H7 (cell line): ENCODE results near the gene RANBP17. TPM values are rescaled to one million over a fixed set of nuclear protein-coding genes. Genes with fewer than 3 reads are reported as not detected.

ENCODE experiments used
- DNase-seq: peaks from one replicate; pipeline ENCODE4 v3.0.0; 2012
- H3K27me3 ChIP-seq: 2 replicates; pipeline ENCODE4 v1.6.0; 2011; ENCODE audit warnings: mild to moderate bottlenecking, low read length; ENCODE audit not compliant: control insufficient read depth, insufficient read depth
- H3K36me3 ChIP-seq: replicated peaks from 2 replicates; pipeline ENCODE4 v1.5.1; 2011; ENCODE audit warnings: low read length; ENCODE audit not compliant: control insufficient read depth, insufficient read depth
- H3K4me3 ChIP-seq: 2 replicates; pipeline ENCODE4 v1.5.1; 2011; ENCODE audit warnings: low read depth, mild to moderate bottlenecking, control low read depth, low read length, moderate library complexity; ENCODE audit not compliant: insufficient read depth
- total RNA-seq: library from RNA; depleted of rRNA; stranded (reverse); fragments of >200 nt; shearing (Covaris generic); gene quantifications from 2 replicates; pipeline ENCODE4 v1.2.3, GENCODE V29; 2014

The RANBP17 gene
- total RNA-seq, 1 experiment from 2014 or later: 6.4 TPM

GRCh38 chr5:171261904-171262303, 400.1 kb downstream of the RANBP17 start:
- Histone ChIP-seq H3K27me3 (no peaks in the 10 kb centered on the region), H3K4me3 (no peak overlapping the region), H3K36me3 (no peaks in the 10 kb centered on the region)
- no peak for DNase-seq

- H3K27me3 ChIP-seq: no peaks in the 10 kb centered on the region
- DNase-seq: no peak
- H3K4me3 ChIP-seq: no peak overlapping the region
- H3K36me3 ChIP-seq: no peaks in the 10 kb centered on the region
Observed at GRCh38 chr5:171263181-171263580, 401.4 kb downstream of the RANBP17 start.

- Histone ChIP-seq H3K36me3 (no peaks in the 10 kb centered on the region), H3K4me3 (no peak overlapping the region), H3K27me3 (no peaks in the 10 kb centered on the region)
- no peak for DNase-seq
Observed at GRCh38 chr5:171264843-171265242, 403.0 kb downstream of the RANBP17 start.

GRCh38 chr5:171268700-171269620, 407.1 kb downstream of the RANBP17 start:
- no peak for DNase-seq
- Histone ChIP-seq H3K4me3 (no peak overlapping the region), H3K27me3 (no peaks in the 10 kb centered on the region), H3K36me3 (no peaks in the 10 kb centered on the region)

GRCh38 chr5:171269717-171270116, 407.9 kb downstream of the RANBP17 start:
- no peak for DNase-seq
- Histone ChIP-seq H3K27me3 (no peaks in the 10 kb centered on the region), H3K36me3 (no peaks in the 10 kb centered on the region), H3K4me3 (no peak overlapping the region)

GRCh38 chr5:171270136-171270535, 408.3 kb downstream of the RANBP17 start:
- Histone ChIP-seq H3K36me3 (no peaks in the 10 kb centered on the region), H3K27me3 (no peaks in the 10 kb centered on the region), H3K4me3 (no peak overlapping the region)
- no peak for DNase-seq

GRCh38 chr5:171271798-171272197, 410.0 kb downstream of the RANBP17 start:
- H3K27me3 ChIP-seq: no peaks in the 10 kb centered on the region
- no peaks in the 10 kb centered on the region for H3K36me3 ChIP-seq
- no peak for DNase-seq
- no peak overlapping the region for H3K4me3 ChIP-seq

- H3K4me3 ChIP-seq: no peak overlapping the region
- no peaks in the 10 kb centered on the region for H3K27me3 ChIP-seq
- peak; percentile 56 for DNase-seq
- H3K36me3 ChIP-seq: no peaks in the 10 kb centered on the region
Observed at GRCh38 chr5:171272996-171273970, 411.5 kb downstream of the RANBP17 start.

- DNase-seq: no peak
- Histone ChIP-seq H3K36me3 (no peaks in the 10 kb centered on the region), H3K4me3 (no peak overlapping the region), H3K27me3 (no peaks in the 10 kb centered on the region)
Observed at GRCh38 chr5:171275841-171276544, 414.2 kb downstream of the RANBP17 start.

GRCh38 chr5:171283753-171284152, 421.9 kb downstream of the RANBP17 start:
- Histone ChIP-seq H3K27me3 (no peaks in the 10 kb centered on the region), H3K36me3 (no peaks in the 10 kb centered on the region), H3K4me3 (no peak overlapping the region)
- DNase-seq: no peak

- Histone ChIP-seq H3K36me3 (no peaks in the 10 kb centered on the region), H3K4me3 (no peak overlapping the region), H3K27me3 (no peaks in the 10 kb centered on the region)
- no peak for DNase-seq
Observed at GRCh38 chr5:171285465-171285864, 423.6 kb downstream of the RANBP17 start.

GRCh38 chr5:171288066-171288465, 426.2 kb downstream of the RANBP17 start:
- H3K36me3 ChIP-seq: no peaks in the 10 kb centered on the region
- H3K27me3 ChIP-seq: no peaks in the 10 kb centered on the region
- no peak overlapping the region for H3K4me3 ChIP-seq
- no peak for DNase-seq

- Histone ChIP-seq H3K4me3 (no peak overlapping the region), H3K27me3 (no peaks in the 10 kb centered on the region), H3K36me3 (no peaks in the 10 kb centered on the region)
- no peak for DNase-seq
Observed at GRCh38 chr5:171291371-171291770, 429.6 kb downstream of the RANBP17 start.

- no peak overlapping the region for H3K4me3 ChIP-seq
- no peak for DNase-seq
- H3K36me3 ChIP-seq: no peaks in the 10 kb centered on the region
- no peaks in the 10 kb centered on the region for H3K27me3 ChIP-seq
Observed at GRCh38 chr5:171295299-171295698, 433.5 kb downstream of the RANBP17 start.
